Keratinocyte (primary cell): ENCODE results near the gene BEND5. TPM values are rescaled to one million over a fixed set of nuclear protein-coding genes. Genes with fewer than 3 reads are reported as not detected.

Experiments used
- DNase-seq: peaks from one replicate; pipeline ENCODE4 v3.0.0-alpha.2; 2011; ENCODE audit warnings: low read depth, missing footprints, low spot score
- FAIRE-seq: peaks from 2 replicates; lab custom pipeline; 2011; peaks lifted over from hg19 to GRCh38; lab: Jason Lieb, UNC
- H2AFZ ChIP-seq: 2 replicates; pipeline ENCODE4 v1.6.0; 2012; ENCODE audit warnings: low read length, control low read depth, inconsistent platforms; ENCODE audit not compliant: control insufficient read depth
- H3K27ac ChIP-seq: 2 replicates; pipeline ENCODE4 v1.5.1; 2011; ENCODE audit warnings: low read length; ENCODE audit not compliant: control insufficient read depth, insufficient read depth
- H3K27me3 ChIP-seq: 3 replicates; pipeline ENCODE4 v1.6.0; 2011; ENCODE audit warnings: low read length; ENCODE audit not compliant: control insufficient read depth, insufficient read depth; ENCODE audit errors: extremely low read depth
- H3K36me3 ChIP-seq, 2 experiments: 2 replicates in 1 of 2; 3 replicates in 1 of 2; pipeline ENCODE4 v1.5.1; 2011; ENCODE audit warnings: low read length in 2 of 2, mild to moderate bottlenecking in 1 of 2; ENCODE audit not compliant: control insufficient read depth in 2 of 2, insufficient read depth in 2 of 2; ENCODE audit errors: extremely low read depth in 1 of 2
- H3K4me1 ChIP-seq: 3 replicates; pipeline ENCODE4 v1.5.1; 2011; ENCODE audit warnings: low read length; ENCODE audit not compliant: control insufficient read depth, insufficient read depth; ENCODE audit errors: extremely low read depth
- H3K4me2 ChIP-seq: 3 replicates; pipeline ENCODE4 v1.6.0; 2011; ENCODE audit warnings: low read depth, low read length; ENCODE audit not compliant: control insufficient read depth, insufficient read depth; ENCODE audit errors: extremely low read depth
- H3K4me3 ChIP-seq, 3 experiments: fragments of 200-600 bp in 1 of 3; sonication (generic) in 1 of 3; 2 replicates in 2 of 3; 3 replicates in 1 of 3; pipeline ENCODE4 v1.5.1; 2011 to 2016; ENCODE audit warnings: low read length in 3 of 3, mild to moderate bottlenecking in 3 of 3, control low read depth in 2 of 3, inconsistent platforms in 1 of 3, low read depth in 1 of 3, mixed read lengths in 1 of 3, mixed run types in 1 of 3, moderate library complexity in 1 of 3; ENCODE audit not compliant: control insufficient read depth in 2 of 3, insufficient read depth in 2 of 3; ENCODE audit errors: extremely low read depth in 1 of 3
- H3K79me2 ChIP-seq: 2 replicates; pipeline ENCODE4 v1.6.0; 2012; ENCODE audit warnings: low read length; ENCODE audit not compliant: control insufficient read depth, insufficient read depth
- H3K9ac ChIP-seq: 3 replicates; pipeline ENCODE4 v1.6.0; 2011; ENCODE audit warnings: low read length; ENCODE audit not compliant: control insufficient read depth, insufficient read depth; ENCODE audit errors: extremely low read depth
- H3K9me1 ChIP-seq: 3 replicates; pipeline ENCODE4 v1.6.0; 2011; ENCODE audit warnings: low read length; ENCODE audit not compliant: control insufficient read depth, insufficient read depth; ENCODE audit errors: extremely low read depth
- H3K9me3 ChIP-seq: 2 replicates; pipeline ENCODE4 v1.5.1; 2012; ENCODE audit warnings: low read depth, low read length; ENCODE audit not compliant: control insufficient read depth
- H4K20me1 ChIP-seq: 3 replicates; pipeline ENCODE4 v1.6.0; 2011; ENCODE audit warnings: low read length; ENCODE audit not compliant: control insufficient read depth, insufficient read depth; ENCODE audit errors: extremely low read depth
- EZH2 ChIP-seq: IDR thresholded peaks from one replicate; pipeline ENCODE4 v1.6.1; 2012; ENCODE audit warnings: inconsistent platforms, mild to moderate bottlenecking, low read length, moderate library complexity
- dilution Hi-C: fragments of 300-500 bp; cut with MboI; formaldehyde crosslinking; loops from one replicate; pipeline ENCODE4 v1.7.0; 2020; ENCODE audit warnings: low sequenced_read_pairs; ENCODE audit not compliant: extremely low pct_ligation_motif_present
- polyA plus RNA-seq, 5 experiments: library from polyadenylated mRNA; depleted of rRNA in 3 of 5; stranded (reverse) in 3 of 5; stranded (forward) in 1 of 5; unstranded in 1 of 5; fragments of >200 nt; gene quantifications; 1 replicate in 1 of 5; 2 replicates in 3 of 5; 3 replicates in 1 of 5; pipeline versions ENCODE4 v1.2.1 to v1.2.3, GENCODE V29; 2011 to 2012; ENCODE audit warnings: missing spikeins in 2 of 5, low read depth in 1 of 5, low replicate concordance in 1 of 5
- TF ChIP-seq, protein P1 (sequence below), 3 experiments: IDR thresholded peaks in 1 of 3; conservative IDR thresholded peaks in 1 of 3; optimal IDR thresholded peaks in 1 of 3; 2 replicates in 2 of 3; 3 replicates in 1 of 3; pipeline versions ENCODE3 to v1.5.1; 2011; ENCODE audit warnings: low read length in 3 of 3, mild to moderate bottlenecking in 3 of 3, moderate library complexity in 2 of 3, control low read depth in 1 of 3, inconsistent platforms in 1 of 3; ENCODE audit not compliant: insufficient read depth in 2 of 3; ENCODE audit errors: extremely low read depth in 1 of 3

The BEND5 gene
- polyA plus RNA-seq, 1 donor (not counting 4 experiments of a cell fraction or from before 2014, with no cell fraction given), result not detected

DNA sequence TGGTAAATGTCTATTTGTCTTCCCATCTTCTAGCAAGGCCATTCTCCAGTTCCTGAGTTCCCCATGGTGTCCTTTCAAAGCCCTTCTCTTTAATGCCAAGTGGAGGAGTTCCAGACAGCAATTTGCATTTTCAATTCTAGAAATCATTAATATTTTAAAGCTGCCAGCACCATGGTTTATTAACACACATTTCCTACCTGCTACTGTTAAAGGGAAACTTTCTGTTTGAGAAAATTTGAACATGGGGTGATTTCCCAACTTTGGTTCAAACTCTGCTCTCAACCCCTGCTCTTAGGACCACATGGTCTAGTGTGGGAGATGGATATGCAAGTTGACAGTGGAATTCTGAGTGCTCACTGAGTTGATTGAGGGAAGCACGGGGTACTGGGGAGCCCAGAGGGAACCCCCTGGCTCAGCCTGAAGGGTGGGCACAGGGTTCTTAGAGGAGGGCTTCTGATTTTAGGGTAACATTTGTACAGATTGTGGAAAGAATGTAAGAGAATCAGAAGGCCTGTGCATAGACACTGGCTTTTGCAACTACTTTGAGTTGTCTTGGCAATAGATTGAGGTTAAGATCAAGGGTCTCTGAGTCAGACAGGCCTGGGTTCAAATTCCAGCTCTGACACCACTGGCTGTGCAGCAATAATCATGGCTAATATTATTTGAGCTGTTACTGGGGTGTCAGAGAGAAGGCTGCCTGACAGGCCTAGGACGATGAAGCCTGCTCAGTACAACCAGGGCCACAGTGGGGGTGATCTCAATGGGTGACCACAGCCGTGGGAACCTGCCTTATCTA, 97.8 kb downstream of the BEND5 start:
- TF ChIP-seq EZH2, result no peak
- TF ChIP-seq, protein P1, sequence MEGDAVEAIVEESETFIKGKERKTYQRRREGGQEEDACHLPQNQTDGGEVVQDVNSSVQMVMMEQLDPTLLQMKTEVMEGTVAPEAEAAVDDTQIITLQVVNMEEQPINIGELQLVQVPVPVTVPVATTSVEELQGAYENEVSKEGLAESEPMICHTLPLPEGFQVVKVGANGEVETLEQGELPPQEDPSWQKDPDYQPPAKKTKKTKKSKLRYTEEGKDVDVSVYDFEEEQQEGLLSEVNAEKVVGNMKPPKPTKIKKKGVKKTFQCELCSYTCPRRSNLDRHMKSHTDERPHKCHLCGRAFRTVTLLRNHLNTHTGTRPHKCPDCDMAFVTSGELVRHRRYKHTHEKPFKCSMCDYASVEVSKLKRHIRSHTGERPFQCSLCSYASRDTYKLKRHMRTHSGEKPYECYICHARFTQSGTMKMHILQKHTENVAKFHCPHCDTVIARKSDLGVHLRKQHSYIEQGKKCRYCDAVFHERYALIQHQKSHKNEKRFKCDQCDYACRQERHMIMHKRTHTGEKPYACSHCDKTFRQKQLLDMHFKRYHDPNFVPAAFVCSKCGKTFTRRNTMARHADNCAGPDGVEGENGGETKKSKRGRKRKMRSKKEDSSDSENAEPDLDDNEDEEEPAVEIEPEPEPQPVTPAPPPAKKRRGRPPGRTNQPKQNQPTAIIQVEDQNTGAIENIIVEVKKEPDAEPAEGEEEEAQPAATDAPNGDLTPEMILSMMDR (optimal IDR thresholded peaks at IDR 0.05 in 1 of 3, IDR thresholded peaks at IDR 0.05 in 1 of 3, conservative IDR thresholded peaks at IDR 0.05 in 1 of 3; ENCODE audit: extremely low read depth in 1 of 3, insufficient read depth in 2 of 3, low read length in 3 of 3), result no peak
- H3K4me3 ChIP-seq, result no peak overlapping the region
- H3K9ac ChIP-seq, result no peak overlapping the region
- H3K36me3 ChIP-seq, result no peaks in the 10 kb centered on the region
- dilution Hi-C loops, result no loop called here
- H2AFZ ChIP-seq, result no peak overlapping the region
- H3K4me1 ChIP-seq, result peaks cover 9% of the 10 kb centered on the region
- no peaks in the 10 kb centered on the region for H3K79me2 ChIP-seq
- FAIRE-seq, result no peak
- H3K9me1 ChIP-seq, result no peaks in the 10 kb centered on the region
- no peaks in the 10 kb centered on the region for H3K9me3 ChIP-seq
- peaks cover under 1% of the 10 kb centered on the region for H3K27me3 ChIP-seq
- no peaks in the 10 kb centered on the region for H4K20me1 ChIP-seq
- no peak overlapping the region for H3K4me2 ChIP-seq
- H3K27ac ChIP-seq, result no peak overlapping the region
- DNase-seq, result no peak
